Measurements from ENCODE around the gene KANSL1. TPM values are rescaled to one million over a fixed set of nuclear protein-coding genes. Genes with fewer than 3 reads are reported as not detected.

KANSL1 gene
- total RNA-seq, 1 experiment from 2014 or later, result 55.5 TPM

DNA sequence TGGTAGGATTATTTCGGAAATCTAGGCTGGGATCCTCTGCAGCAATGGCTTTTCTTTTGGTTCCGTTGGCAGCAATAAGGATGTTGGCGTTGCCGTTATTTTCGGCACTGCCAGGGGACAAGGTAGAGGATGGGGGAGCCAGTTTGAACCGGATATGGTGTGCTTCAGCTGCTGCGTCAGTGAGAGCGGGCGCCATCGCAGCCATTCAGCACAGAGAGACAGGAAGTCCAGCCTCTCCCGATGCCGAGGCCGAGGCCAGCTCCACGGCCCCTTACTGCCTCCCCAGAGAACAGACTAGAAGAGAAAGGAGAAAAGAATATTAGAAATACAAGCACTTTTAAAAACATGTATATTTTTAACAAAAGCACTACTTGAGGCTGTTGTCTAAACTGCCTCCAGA is 21.3 kb downstream of the KANSL1 start:
- Histone ChIP-seq H3K4me3 (ENCODE audit: low read depth in 2 of 2, low read length in 2 of 2) (no peak overlapping the region), H3K4me1 (ENCODE audit: control insufficient read depth, insufficient read depth, low read length) (peaks cover 15% of the 10 kb centered on the region), H3K27ac (ENCODE audit: low read length) (no peak overlapping the region), H3K9me3 (ENCODE audit: control insufficient read depth, insufficient read depth, low read depth, low read length) (no peaks in the 10 kb centered on the region), H3K27me3 (ENCODE audit: control insufficient read depth, insufficient read depth, low read length) (no peaks in the 10 kb centered on the region), H3K36me3 (ENCODE audit: control insufficient read depth, insufficient read depth, low read length) (peaks cover 16% of the 10 kb centered on the region)
- CTCF ChIA-PET, result interaction anchor here (0.5 kb wide), 1 partner anchor 21 kb away, joined by 3 read pairs; the partner anchor contains the start of gene KANSL1
- POLR2A ChIA-PET, result no interaction called here
- no peak for DNase-seq (ENCODE audit: low read depth, low spot score)
- TF ChIP-seq SIN3A (IDR thresholded peaks at IDR 0.05; ENCODE audit: borderline replicate concordance, insufficient read depth, low read depth, low read length) (no peak), POLR2AphosphoS5 (IDR thresholded peaks at IDR 0.05; ENCODE audit: low read depth, low read length) (no peak)
- TF ChIP-seq, protein P1, sequence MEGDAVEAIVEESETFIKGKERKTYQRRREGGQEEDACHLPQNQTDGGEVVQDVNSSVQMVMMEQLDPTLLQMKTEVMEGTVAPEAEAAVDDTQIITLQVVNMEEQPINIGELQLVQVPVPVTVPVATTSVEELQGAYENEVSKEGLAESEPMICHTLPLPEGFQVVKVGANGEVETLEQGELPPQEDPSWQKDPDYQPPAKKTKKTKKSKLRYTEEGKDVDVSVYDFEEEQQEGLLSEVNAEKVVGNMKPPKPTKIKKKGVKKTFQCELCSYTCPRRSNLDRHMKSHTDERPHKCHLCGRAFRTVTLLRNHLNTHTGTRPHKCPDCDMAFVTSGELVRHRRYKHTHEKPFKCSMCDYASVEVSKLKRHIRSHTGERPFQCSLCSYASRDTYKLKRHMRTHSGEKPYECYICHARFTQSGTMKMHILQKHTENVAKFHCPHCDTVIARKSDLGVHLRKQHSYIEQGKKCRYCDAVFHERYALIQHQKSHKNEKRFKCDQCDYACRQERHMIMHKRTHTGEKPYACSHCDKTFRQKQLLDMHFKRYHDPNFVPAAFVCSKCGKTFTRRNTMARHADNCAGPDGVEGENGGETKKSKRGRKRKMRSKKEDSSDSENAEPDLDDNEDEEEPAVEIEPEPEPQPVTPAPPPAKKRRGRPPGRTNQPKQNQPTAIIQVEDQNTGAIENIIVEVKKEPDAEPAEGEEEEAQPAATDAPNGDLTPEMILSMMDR (IDR thresholded peaks at IDR 0.05), result no peak
- intact Hi-C loops (cut with micrococcal nuclease; ENCODE audit: unreplicated experiment), result no loop called here
- BruUV-seq (replicated peaks), result no TSS peak
- in situ Hi-C loops (cut with HindIII; ENCODE audit: low pct_unique_long_range_greater_than_20kb, low sequenced_read_pairs), result no loop called here
- no peak for ATAC-seq

DNA sequence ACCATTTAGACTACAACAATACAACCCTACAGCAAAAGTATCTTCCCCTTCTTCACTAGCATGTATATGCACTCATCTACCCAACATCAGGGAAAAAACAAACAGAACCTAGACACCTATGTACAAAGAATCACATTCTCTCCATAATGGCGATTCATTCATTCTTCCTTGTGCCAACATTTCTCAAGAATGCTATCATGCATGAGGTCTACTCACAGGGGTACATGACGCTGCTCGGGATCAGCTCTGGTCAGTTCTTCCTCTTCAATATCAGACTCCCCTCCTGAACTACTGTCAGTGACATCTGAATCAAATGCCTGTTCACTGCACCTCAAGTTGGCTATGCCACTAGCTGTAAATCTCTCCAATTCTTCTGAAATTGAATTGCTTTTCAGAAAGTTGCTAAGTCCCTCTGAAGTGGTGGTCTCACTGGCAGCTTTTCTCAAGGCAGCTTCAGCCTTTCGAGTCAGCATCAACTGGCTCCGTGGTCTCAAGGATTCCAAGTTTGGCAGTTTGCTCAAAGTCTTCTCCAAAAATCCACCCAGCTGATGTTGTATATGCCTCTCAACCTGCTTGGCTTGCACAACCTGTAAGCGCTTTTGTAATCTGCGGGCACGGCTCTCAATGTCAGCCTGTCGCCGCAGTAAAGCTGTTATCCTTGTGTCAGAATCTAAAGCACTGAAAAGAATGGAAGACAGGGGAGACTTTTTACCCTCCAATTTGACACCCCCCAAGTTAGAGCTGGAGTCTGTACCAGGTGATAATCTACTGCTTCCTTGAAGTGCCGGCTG is 22.4 kb downstream of the KANSL1 start:
- Histone ChIP-seq H3K36me3 (ENCODE audit: control insufficient read depth, insufficient read depth, low read length) (peaks cover 16% of the 10 kb centered on the region), H3K4me1 (ENCODE audit: control insufficient read depth, insufficient read depth, low read length) (peaks cover 21% of the 10 kb centered on the region), H3K27me3 (ENCODE audit: control insufficient read depth, insufficient read depth, low read length) (no peaks in the 10 kb centered on the region), H3K27ac (ENCODE audit: low read length) (no peak overlapping the region), H3K9me3 (ENCODE audit: control insufficient read depth, insufficient read depth, low read depth, low read length) (no peaks in the 10 kb centered on the region), H3K4me3 (ENCODE audit: low read depth in 2 of 2, low read length in 2 of 2) (no peak overlapping the region)
- POLR2A ChIA-PET, result no interaction called here
- ATAC-seq, result no peak
- TSS peak; percentile 46 for BruUV-seq (replicated peaks)
- in situ Hi-C loops (cut with HindIII; ENCODE audit: low pct_unique_long_range_greater_than_20kb, low sequenced_read_pairs) (no loop called here), intact Hi-C loops (cut with micrococcal nuclease; ENCODE audit: unreplicated experiment) (no loop called here)
- TF ChIP-seq, protein P1 (IDR thresholded peaks at IDR 0.05), result no peak
- no peak for TF ChIP-seq SIN3A (IDR thresholded peaks at IDR 0.05; ENCODE audit: borderline replicate concordance, insufficient read depth, low read depth, low read length)
- no peak for TF ChIP-seq POLR2AphosphoS5 (IDR thresholded peaks at IDR 0.05; ENCODE audit: low read depth, low read length)
- no peak for TF ChIP-seq TCF7L2 (IDR thresholded peaks at IDR 0.05; ENCODE audit: low read depth, low read length)
- TF ChIP-seq, protein P2, sequence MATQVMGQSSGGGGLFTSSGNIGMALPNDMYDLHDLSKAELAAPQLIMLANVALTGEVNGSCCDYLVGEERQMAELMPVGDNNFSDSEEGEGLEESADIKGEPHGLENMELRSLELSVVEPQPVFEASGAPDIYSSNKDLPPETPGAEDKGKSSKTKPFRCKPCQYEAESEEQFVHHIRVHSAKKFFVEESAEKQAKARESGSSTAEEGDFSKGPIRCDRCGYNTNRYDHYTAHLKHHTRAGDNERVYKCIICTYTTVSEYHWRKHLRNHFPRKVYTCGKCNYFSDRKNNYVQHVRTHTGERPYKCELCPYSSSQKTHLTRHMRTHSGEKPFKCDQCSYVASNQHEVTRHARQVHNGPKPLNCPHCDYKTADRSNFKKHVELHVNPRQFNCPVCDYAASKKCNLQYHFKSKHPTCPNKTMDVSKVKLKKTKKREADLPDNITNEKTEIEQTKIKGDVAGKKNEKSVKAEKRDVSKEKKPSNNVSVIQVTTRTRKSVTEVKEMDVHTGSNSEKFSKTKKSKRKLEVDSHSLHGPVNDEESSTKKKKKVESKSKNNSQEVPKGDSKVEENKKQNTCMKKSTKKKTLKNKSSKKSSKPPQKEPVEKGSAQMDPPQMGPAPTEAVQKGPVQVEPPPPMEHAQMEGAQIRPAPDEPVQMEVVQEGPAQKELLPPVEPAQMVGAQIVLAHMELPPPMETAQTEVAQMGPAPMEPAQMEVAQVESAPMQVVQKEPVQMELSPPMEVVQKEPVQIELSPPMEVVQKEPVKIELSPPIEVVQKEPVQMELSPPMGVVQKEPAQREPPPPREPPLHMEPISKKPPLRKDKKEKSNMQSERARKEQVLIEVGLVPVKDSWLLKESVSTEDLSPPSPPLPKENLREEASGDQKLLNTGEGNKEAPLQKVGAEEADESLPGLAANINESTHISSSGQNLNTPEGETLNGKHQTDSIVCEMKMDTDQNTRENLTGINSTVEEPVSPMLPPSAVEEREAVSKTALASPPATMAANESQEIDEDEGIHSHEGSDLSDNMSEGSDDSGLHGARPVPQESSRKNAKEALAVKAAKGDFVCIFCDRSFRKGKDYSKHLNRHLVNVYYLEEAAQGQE (IDR thresholded peaks at IDR 0.05; ENCODE audit: insufficient read depth in 1 of 2, low read depth in 2 of 2, low read length in 1 of 2), result no peak
- DNase-seq (ENCODE audit: low read depth, low spot score), result no peak
- CTCF ChIA-PET, result no interaction called here
